ENCODE data around the gene OR13D1.
A peak's percentile ranks its signal among the peaks of the same experiment; 100 is the strongest.
"Not testable (repeated sequence)": the region's sequence is repeated elsewhere in the genome, so short reads cannot be mapped to it uniquely, and the experiment has no call there.

The OR13D1 gene

GRCh38 chr9:104694218-104694617 is at the start of gene OR13D1:
OR13D1 (plus strand) TSS chr9:104694518; CDS start chr9:104694518, 0 bp downstream.
- no peak for FAIRE-seq

GRCh38 chr9:104658496-104659195 is 35.7 kb upstream of the OR13D1 start:
- no peak for FAIRE-seq

GRCh38 chr9:104675611-104676010 is 18.7 kb upstream of the OR13D1 start:
- FAIRE-seq = no peak

GRCh38 chr9:104682642-104683041 is 11.7 kb upstream of the OR13D1 start:
- peak; percentile 97 for FAIRE-seq

- no peak for FAIRE-seq
These were observed 8.2 kb upstream of the OR13D1 start for GRCh38 chr9:104686081-104686480.

GRCh38 chr9:104700306-104700705 is 6.0 kb downstream of the OR13D1 start:
- FAIRE-seq = no peak

- not testable (repeated sequence) for FAIRE-seq
These were observed 14.4 kb downstream of the OR13D1 start for GRCh38 chr9:104708737-104709136.

GRCh38 chr9:104711604-104712003 is 17.3 kb downstream of the OR13D1 start:
- no peak for FAIRE-seq

- FAIRE-seq = no peak
These were observed 30.7 kb downstream of the OR13D1 start for GRCh38 chr9:104725014-104725413.

- FAIRE-seq = no peak
These were observed 44.1 kb downstream of the OR13D1 start for GRCh38 chr9:104738452-104738851.

GRCh38 chr9:104740621-104741020 is 46.3 kb downstream of the OR13D1 start:
- FAIRE-seq = no peak

GRCh38 chr9:104743376-104743985 is 49.2 kb downstream of the OR13D1 start:
- FAIRE-seq = peak; percentile 98
